ENCODE results near the gene TSPAN11. TPM values are rescaled to one million over a fixed set of nuclear protein-coding genes. Genes with fewer than 3 reads are reported as not detected.
A peak's percentile ranks its signal among the peaks of the same experiment; 100 is the strongest.
"Not testable (repeated sequence)": the region's sequence is repeated elsewhere in the genome, so short reads cannot be mapped to it uniquely, and the experiment has no call there.

Gene TSPAN11, protein sequence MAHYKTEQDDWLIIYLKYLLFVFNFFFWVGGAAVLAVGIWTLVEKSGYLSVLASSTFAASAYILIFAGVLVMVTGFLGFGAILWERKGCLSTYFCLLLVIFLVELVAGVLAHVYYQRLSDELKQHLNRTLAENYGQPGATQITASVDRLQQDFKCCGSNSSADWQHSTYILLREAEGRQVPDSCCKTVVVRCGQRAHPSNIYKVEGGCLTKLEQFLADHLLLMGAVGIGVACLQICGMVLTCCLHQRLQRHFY
- not detected for polyA plus RNA-seq (ENCODE audit: low read depth in 6 of 6)

DNA sequence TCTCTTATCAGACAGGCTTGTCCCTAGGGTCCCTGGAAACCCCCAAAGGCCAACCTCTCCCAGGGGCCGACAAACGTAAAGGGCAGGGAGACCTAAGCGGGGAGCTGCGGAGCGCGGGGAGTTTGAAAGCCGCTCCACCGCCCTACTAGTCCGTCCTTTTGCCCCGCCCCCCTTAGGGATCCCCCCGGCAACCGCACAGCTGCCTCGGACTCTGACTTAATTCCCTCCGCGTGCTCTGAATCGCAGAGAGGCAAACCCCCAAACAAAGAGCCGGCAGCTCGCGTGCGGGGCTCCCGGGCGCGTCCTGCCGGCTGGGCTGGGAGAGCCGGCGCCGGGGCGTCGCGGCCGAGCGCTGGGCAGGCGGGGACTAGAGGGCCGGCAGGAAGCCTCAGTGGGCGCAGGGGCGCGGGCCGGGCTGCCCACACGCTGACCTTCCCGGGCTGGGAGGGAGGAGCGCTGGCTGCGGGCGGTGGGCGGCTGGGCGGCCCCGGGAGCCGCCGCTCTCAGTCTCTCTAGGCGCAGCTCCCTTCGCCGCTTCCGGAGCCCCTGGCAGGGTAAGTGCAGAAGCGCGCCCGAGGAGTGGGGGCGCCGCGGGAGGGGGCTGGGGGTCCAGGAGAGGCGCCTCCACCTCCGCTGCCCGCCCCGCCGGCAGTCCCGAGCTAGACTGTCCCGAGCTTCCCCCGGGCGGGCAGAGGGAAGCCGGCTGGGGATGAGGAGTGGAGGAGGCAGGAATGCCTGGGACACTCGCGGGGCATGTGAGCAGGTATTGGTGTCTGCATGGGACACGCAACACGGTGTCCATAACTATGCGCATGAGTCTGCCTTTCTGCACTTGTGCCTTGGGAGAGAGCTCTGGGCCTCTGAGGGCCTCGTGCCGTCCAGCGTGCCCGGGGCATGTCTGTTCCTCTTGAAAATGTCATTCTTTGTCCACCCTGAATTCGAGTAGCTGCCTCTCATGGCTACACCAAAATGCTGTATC is at the start of gene TSPAN11:
Gene TSPAN11 (plus strand): TSS at position 506 of the 979 bp plus-strand sequence. CDS start 27,244 bp downstream, outside the sequence.
- Mint-ChIP-seq H3K27ac (no peak within 1 kb of the TSS), H3K36me3 (no peaks in the 10 kb centered on the region), H3K4me3 (peak within 1 kb of the TSS in 4 of 8 donors; percentile 16 to 77 (median 31)), H3K9me3 (peaks cover 0 to 4% (median 0%) of the 10 kb centered on the region in 7 donors), H3K27me3 (peaks cover 38 to 69% (median 68%) of the 10 kb centered on the region in 3 donors), H3K4me1 (peaks cover 0 to 7% (median 0%) of the 10 kb centered on the region in 3 donors)
- ATAC-seq (ENCODE audit: low read depth in 2 of 2) (no peak), DNase-seq (no peak)

DNA sequence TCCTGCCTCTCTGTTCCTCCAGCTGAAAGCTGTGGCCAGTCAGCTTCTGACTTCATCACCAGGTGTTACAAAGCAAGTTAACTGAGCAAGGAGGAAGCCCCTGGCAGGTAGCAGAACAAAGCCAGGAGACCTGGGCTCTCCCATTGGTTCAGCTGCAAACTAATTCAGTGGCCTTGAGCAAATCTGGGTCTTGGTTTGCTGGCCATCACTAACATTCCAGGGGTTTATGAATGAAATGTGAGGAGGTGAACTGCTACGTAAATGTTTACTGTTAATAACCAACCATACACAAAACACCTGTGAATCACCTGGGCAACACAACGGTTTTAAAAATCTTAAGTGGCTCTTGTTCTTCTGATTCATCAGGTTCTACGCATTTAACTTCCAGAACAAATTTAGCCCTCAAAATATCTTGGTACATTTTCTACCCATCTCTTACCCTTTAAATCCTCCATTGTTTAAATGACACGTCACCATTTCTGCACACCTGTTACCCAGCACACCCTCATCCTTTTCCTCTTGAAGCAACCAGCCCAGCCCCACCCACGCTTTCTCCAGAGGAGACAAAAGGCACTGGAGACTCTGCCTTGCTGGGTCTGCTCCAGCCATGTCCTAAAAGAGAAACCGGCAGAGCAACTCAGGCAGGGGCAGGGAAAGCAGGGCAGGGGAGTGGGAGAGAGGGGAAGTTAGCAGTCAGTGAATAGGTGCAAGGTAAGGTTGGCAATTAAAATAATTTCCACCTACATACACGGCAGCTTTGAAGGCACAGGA is 49.3 kb upstream of the TSPAN11 start:
- H3K9me3 Mint-ChIP-seq: peaks cover 0 to 4% (median 0%) of the 10 kb centered on the region in 7 donors
- DNase-seq (no peak), ATAC-seq (ENCODE audit: low read depth in 2 of 2) (no peak)
- H3K27me3 Mint-ChIP-seq: peaks cover 26 to 49% (median 27%) of the 10 kb centered on the region in 3 donors
- no peak overlapping the region for H3K4me3 Mint-ChIP-seq
- H3K4me1 Mint-ChIP-seq: no peaks in the 10 kb centered on the region
- no peaks in the 10 kb centered on the region for H3K36me3 Mint-ChIP-seq
- H3K27ac Mint-ChIP-seq: no peak overlapping the region

DNA sequence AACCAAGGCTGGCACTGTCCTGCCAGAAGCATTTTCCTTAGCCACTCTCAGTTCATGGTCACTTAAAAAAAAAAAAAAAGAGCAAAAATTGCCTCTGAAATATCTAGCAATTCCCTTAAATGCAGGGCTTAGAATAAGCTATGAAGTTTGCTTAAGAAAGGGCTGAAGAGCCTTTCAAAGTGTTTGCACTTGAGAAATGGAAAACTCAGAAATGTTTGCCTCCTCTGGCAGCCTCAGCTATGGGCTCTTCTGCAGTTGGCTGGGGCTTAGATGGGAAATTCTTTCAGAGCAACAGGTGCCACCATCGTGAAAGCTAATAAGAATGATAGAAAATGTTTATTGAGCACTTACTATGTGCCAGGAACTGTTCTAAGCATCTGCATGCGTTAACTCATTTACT is 48.5 kb upstream of the TSPAN11 start:
- Mint-ChIP-seq H3K9me3 (peaks cover 0 to 4% (median 0%) of the 10 kb centered on the region in 7 donors), H3K4me1 (no peaks in the 10 kb centered on the region), H3K4me3 (no peak overlapping the region), H3K27me3 (peaks cover 23 to 43% (median 26%) of the 10 kb centered on the region in 3 donors), H3K36me3 (no peaks in the 10 kb centered on the region), H3K27ac (no peak overlapping the region)
- DNase-seq: no peak
- no peak for ATAC-seq (ENCODE audit: low read depth in 2 of 2)

DNA sequence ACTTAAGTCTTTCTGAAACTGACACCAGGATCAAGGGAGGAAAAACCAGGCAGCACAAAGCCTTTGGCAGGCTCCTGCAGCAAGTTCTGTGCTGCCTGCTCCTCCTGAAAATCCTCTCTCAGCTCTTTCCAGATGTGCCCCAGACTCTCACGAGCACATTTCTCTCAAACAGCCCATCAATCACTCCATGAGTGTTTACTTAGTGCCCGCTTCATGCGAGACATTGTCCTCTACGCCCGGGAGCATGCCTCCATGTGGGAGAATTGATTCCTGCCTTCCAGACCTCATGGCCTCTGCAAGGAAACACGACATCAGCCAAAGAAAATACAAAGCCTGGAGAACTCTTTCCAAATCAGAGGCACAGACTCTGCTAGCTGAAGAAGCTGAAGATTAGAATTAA is 46.5 kb upstream of the TSPAN11 start:
- Mint-ChIP-seq H3K9me3 (peaks cover 0 to 14% (median 6%) of the 10 kb centered on the region in 7 donors), H3K27ac (no peak overlapping the region), H3K27me3 (peaks cover 24 to 41% (median 26%) of the 10 kb centered on the region in 3 donors), H3K36me3 (no peaks in the 10 kb centered on the region), H3K4me1 (no peaks in the 10 kb centered on the region), H3K4me3 (no peak overlapping the region)
- DNase-seq (no peak), ATAC-seq (ENCODE audit: low read depth in 2 of 2) (no peak)

DNA sequence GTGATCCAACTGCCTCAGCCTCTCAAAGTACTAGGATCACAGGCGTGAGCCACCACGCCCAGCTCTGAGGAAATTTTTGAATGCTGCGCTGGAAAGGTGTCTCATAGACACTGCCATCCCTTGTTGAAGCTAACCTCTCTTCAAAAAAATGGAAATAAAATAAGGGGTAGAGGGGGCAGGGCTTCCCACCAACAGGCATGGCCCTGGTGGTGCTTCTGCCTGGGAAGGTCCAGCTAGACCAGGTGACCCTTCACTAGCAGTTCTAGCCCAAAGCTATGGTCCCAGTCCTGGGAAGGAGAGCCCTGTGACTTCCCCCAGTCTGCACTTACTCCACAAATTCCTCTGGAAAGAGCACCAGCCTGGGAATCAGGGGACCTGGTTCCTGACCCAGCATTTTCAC is 45.7 kb upstream of the TSPAN11 start:
- Mint-ChIP-seq H3K27ac (no peak overlapping the region), H3K36me3 (no peaks in the 10 kb centered on the region), H3K9me3 (peaks cover 0 to 16% (median 6%) of the 10 kb centered on the region in 7 donors), H3K4me3 (no peak overlapping the region), H3K4me1 (no peaks in the 10 kb centered on the region), H3K27me3 (peaks cover 21 to 40% (median 24%) of the 10 kb centered on the region in 3 donors)
- ATAC-seq (ENCODE audit: low read depth in 2 of 2) (no peak), DNase-seq (no peak)

DNA sequence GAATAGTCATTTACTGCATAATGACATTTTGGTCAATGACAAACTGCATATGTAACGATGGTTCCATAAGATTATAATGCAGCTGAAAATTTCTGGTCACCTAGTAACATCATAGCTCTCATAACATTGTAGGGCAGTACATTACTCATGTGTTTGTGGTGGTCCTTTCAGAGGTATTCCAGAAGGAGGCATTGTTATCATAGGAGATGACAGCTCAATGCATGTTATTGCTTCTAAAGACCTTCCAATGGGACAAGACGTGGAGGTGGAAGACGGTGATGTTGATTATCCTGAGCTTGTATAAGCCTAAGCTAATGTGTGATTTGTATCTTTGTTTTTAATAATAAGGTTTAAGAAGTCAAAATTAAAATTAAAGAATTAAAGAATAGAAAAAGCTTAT is 43.8 kb upstream of the TSPAN11 start:
- Mint-ChIP-seq H3K4me3 (no peak overlapping the region), H3K9me3 (peaks cover 5 to 35% (median 25%) of the 10 kb centered on the region in 7 donors), H3K36me3 (peaks cover 10 to 12% of the 10 kb centered on the region in 2 donors), H3K27me3 (peaks cover 12 to 21% (median 13%) of the 10 kb centered on the region in 3 donors), H3K4me1 (no peaks in the 10 kb centered on the region), H3K27ac (no peak overlapping the region)
- no peak for DNase-seq
- no peak for ATAC-seq (ENCODE audit: low read depth in 2 of 2)

DNA sequence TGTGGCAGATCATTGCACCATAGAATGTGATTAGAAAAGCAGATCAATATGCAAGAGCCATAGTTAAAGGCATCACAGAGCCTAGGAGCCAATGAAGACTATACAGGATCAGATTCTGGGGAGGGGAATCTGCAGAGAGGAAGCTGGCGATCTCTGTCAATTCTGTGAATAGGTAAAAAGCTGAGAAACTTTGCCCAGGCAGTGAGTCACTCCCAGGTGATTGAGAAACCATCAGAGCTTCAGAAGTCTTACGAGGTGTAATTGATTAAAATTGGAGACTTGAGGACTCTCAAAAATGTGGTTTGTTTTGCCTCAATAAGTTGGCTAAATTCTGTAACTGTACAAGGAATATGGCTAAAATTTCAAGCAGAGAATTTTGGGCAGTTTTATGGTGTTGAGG is 41.7 kb upstream of the TSPAN11 start:
- peaks cover 12% of the 10 kb centered on the region in 2 donors for H3K36me3 Mint-ChIP-seq
- H3K27ac Mint-ChIP-seq: no peak overlapping the region
- no peak for ATAC-seq (ENCODE audit: low read depth in 2 of 2)
- no peak overlapping the region for H3K4me3 Mint-ChIP-seq
- DNase-seq: no peak
- no peaks in the 10 kb centered on the region for H3K4me1 Mint-ChIP-seq
- H3K27me3 Mint-ChIP-seq: peaks cover 6 to 8% (median 7%) of the 10 kb centered on the region in 3 donors
- H3K9me3 Mint-ChIP-seq: peaks cover 5 to 53% (median 34%) of the 10 kb centered on the region in 7 donors

DNA sequence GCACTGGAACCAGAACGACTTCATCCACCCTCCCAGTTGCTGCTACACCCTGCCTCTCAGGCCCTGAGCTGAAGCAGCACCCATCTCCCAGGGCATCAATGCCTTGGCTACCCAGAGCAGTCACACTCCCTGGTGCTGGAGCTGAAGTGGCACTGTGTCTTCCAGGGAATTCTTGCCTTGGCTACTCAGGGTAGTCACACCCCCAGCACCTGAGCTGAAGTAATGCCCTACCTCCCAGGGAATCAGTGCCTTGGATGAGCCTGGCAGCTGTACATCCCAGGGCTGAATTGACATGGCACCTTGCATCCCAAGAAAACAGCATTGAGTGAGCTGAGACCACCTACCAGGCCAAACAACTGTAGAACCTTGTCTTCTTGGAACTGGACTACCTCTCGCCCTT is 41.2 kb upstream of the TSPAN11 start:
- DNase-seq: no peak
- peaks cover 12% of the 10 kb centered on the region in 2 donors for H3K36me3 Mint-ChIP-seq
- H3K9me3 Mint-ChIP-seq: peaks cover 5 to 54% (median 39%) of the 10 kb centered on the region in 7 donors
- no peak overlapping the region for H3K4me3 Mint-ChIP-seq
- ATAC-seq (ENCODE audit: low read depth in 2 of 2): no peak
- peaks cover under 1 to 3% (median 2%) of the 10 kb centered on the region in 3 donors for H3K27me3 Mint-ChIP-seq
- no peak overlapping the region for H3K27ac Mint-ChIP-seq
- H3K4me1 Mint-ChIP-seq: no peaks in the 10 kb centered on the region

DNA sequence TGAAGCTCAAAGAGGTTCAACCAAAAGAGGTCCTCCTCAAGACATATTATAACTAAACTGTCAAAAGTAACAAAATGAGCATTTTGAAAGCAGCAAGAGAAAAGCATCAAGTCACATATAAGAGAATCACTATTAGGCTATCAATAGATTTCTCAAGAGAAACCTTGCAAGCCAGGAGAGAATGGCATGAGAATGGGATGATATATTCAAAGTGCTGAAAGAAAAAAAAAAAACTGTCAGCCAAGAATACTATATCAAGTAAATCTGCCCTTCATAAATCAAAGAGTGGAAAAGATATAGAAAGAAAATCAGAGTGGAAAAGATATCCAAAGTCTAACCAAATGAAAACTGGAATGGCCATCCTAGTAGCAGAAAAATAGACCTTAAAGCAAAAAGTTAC is 39.3 kb upstream of the TSPAN11 start:
- no peak for DNase-seq
- Mint-ChIP-seq H3K4me3 (no peak overlapping the region), H3K27ac (no peak overlapping the region), H3K27me3 (peaks cover 0 to 6% (median 3%) of the 10 kb centered on the region in 3 donors), H3K36me3 (peaks cover 12% of the 10 kb centered on the region in 2 donors), H3K4me1 (no peaks in the 10 kb centered on the region), H3K9me3 (peaks cover 9 to 60% (median 44%) of the 10 kb centered on the region in 7 donors)
- ATAC-seq (ENCODE audit: low read depth in 2 of 2): no peak

DNA sequence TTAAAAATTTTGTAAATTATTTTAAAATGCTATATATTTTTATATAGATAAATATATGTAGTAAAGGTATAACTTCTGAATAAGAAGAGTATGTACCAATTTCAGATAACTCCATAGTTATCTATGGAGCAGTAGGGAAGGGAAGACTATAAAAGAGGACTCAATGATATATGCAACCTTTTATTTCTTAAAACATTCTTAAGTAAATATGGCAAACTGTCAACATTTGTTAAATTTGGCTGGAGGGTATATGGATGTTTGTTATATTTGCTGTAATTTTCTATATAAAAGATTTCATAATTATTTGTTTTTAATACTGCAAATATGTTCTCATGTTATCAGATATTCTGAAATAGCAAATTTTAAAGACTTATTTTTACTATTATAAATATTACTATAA is 38.3 kb upstream of the TSPAN11 start:
- ATAC-seq (ENCODE audit: low read depth in 2 of 2) (no peak), DNase-seq (no peak)
- Mint-ChIP-seq H3K4me1 (no peaks in the 10 kb centered on the region), H3K27me3 (peaks cover 0 to 6% (median 3%) of the 10 kb centered on the region in 3 donors), H3K27ac (peak overlapping the region in 1 of 6 donors; percentile 53), H3K4me3 (no peak overlapping the region), H3K36me3 (peaks cover 12% of the 10 kb centered on the region in 2 donors), H3K9me3 (peaks cover 9 to 60% (median 44%) of the 10 kb centered on the region in 7 donors)

DNA sequence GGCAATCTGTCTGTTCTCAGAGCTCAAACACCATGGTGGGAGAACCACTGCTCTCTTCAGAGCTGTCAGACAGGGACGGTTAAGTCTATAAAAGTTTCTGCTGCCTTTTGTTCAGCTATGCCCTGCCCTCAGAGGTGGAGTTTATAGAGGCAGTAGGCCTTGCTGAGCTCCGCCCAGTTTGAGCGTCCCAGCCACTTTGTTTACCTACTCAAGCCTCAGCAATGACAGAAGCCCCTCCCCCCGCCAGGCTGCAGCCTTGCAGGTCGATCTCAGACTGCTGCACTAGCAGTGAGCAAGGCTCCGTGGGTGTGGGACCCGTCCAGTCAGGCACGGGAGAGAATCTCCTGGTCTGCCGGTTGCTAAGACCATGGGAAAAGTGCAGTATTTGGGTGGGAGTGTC is 32.0 kb upstream of the TSPAN11 start:
- Mint-ChIP-seq H3K9me3 (peaks cover 7 to 20% (median 11%) of the 10 kb centered on the region in 7 donors), H3K27me3 (peaks cover 6 to 27% (median 19%) of the 10 kb centered on the region in 3 donors)
- DNase-seq; H3K27ac Mint-ChIP-seq; ATAC-seq (ENCODE audit: low read depth in 2 of 2); H3K36me3 Mint-ChIP-seq; H3K4me3 Mint-ChIP-seq; H3K4me1 Mint-ChIP-seq: not testable (repeated sequence)

DNA sequence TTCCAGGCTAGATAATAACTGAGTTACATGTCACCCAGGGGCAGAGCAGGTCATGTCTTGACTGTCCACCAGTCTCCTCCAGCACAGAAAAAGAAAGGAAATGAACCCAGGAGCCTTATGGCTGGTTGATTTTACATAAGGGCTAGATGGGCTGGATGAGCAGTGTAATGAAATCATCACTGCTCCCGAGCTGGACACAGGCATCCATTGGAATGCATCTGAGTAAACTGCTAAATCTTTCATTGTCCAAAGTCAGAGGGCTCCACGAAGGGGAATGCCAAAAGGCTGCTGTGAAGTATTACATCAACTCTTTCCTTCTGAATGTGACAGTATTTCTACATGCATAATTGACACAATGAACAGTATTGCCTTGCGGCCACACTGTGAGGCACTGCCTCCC is 30.1 kb upstream of the TSPAN11 start:
- H3K4me3 Mint-ChIP-seq: no peak overlapping the region
- peaks cover 17 to 29% (median 27%) of the 10 kb centered on the region in 3 donors for H3K27me3 Mint-ChIP-seq
- peaks cover 0 to 7% (median 1%) of the 10 kb centered on the region in 7 donors for H3K9me3 Mint-ChIP-seq
- H3K4me1 Mint-ChIP-seq: no peaks in the 10 kb centered on the region
- DNase-seq (no peak), ATAC-seq (ENCODE audit: low read depth in 2 of 2) (no peak)
- no peak overlapping the region for H3K27ac Mint-ChIP-seq
- no peaks in the 10 kb centered on the region for H3K36me3 Mint-ChIP-seq

DNA sequence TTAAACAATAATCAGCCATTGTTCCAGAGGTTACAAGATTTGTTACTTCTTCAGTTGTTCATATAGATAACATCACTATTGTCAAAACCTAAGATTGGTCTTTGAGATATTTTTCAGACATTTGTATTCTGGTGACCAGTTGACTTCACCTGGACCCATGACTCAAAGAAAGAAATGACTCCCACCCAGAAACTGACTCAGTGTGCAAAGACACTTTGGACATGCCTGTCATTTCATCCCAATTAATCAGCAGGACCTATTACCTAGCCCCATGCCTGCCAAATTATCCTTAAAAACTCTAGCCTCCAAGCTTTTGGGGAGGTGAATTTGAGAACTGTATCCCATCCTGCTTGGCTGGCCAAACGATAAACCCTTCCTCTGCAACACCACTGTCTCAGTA is 27.7 kb upstream of the TSPAN11 start:
- H3K27me3 Mint-ChIP-seq: peaks cover 15 to 23% (median 17%) of the 10 kb centered on the region in 3 donors
- no peak overlapping the region for H3K27ac Mint-ChIP-seq
- DNase-seq: no peak
- H3K36me3 Mint-ChIP-seq: no peaks in the 10 kb centered on the region
- no peak overlapping the region for H3K4me3 Mint-ChIP-seq
- ATAC-seq (ENCODE audit: low read depth in 2 of 2): no peak
- peaks cover 0 to 4% (median 0%) of the 10 kb centered on the region in 7 donors for H3K9me3 Mint-ChIP-seq
- no peaks in the 10 kb centered on the region for H3K4me1 Mint-ChIP-seq

All from naive B cell (primary cell).